IPS-11a (cell line): ENCODE results near the gene A2ML1.
"Not testable (repeated sequence)": the region's sequence is repeated elsewhere in the genome, so short reads cannot be mapped to it uniquely, and the experiment has no call there.

Experiments
- H3K4me3 ChIP-seq: one replicate; pipeline ENCODE4 v1.5.1; 2013; ENCODE audit warnings: low read depth, low read length, control low read depth

Gene A2ML1

GRCh38 chr12:8816448-8817050 lies 5.9 kb upstream of the A2ML1 start:
- H3K4me3 ChIP-seq: no peak overlapping the region

- H3K4me3 ChIP-seq: no peak overlapping the region
Observed at GRCh38 chr12:8817856-8818255, 4.6 kb upstream of the A2ML1 start.

DNA sequence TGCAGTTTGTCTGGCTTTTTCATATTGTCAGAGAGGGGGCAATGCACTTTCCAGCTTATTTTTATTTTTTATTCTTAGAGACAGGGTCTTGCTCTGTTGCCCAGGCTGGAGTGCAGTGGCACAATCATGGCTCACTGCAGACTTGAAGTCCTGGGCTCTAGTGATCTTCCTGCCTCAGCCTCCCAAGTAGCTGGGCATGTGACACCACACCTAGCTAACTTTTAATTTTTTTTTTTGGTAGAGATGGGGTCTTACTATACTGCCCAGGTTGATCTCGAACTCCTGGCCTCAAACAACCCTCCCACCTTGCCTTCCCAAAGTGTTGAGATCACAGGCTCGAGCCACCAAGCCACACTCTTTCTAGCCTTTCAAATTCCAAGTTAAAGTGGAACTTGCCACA lies 3.9 kb upstream of the A2ML1 start:
- H3K4me3 ChIP-seq: no peak overlapping the region

- H3K4me3 ChIP-seq: no peak overlapping the region
Observed at GRCh38 chr12:8819666-8819980, 2.8 kb upstream of the A2ML1 start.

GRCh38 chr12:8820676-8821407 lies 1.6 kb upstream of the A2ML1 start:
- H3K4me3 ChIP-seq: not testable (repeated sequence)

GRCh38 chr12:8821591-8821990 lies 830 bp upstream of the A2ML1 start:
- no peak overlapping the region for H3K4me3 ChIP-seq

DNA sequence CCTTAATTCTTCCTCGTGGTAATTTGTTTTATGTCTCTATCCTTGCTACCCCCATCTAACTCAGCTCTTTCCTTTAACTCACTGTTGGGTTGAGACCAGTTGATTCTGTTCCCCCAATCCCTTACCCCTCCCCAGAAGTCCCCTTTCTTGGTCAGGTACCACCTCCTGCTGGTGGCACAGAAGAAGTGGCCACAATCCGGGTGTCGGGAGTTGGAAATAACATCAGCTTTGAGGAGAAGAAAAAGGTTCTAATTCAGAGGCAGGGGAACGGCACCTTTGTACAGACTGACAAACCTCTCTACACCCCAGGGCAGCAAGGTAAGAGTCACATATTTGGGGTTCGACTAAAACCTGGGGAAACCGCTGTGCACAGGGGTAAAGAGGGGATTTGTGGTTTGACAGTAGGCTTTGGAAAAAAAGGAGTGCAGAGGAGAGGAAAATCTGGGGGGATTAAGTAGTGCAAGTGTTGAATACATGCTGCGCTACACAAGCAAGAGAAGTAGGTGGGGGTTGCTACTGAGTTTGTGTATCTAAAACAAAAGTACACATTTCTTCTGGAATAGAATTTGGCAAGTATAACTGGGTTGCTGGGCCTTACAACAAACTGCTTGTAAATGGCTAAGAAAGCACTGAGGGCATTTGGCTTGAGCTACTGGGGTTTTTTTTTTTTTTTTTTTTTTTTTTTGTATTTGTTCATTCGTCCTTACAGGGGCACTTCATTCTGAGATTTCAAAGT lies 1.3 kb downstream of the A2ML1 start:
- H3K4me3 ChIP-seq: no peak overlapping the region

GRCh38 chr12:8827551-8828256 lies 5.3 kb downstream of the A2ML1 start:
- H3K4me3 ChIP-seq: no peak overlapping the region

DNA sequence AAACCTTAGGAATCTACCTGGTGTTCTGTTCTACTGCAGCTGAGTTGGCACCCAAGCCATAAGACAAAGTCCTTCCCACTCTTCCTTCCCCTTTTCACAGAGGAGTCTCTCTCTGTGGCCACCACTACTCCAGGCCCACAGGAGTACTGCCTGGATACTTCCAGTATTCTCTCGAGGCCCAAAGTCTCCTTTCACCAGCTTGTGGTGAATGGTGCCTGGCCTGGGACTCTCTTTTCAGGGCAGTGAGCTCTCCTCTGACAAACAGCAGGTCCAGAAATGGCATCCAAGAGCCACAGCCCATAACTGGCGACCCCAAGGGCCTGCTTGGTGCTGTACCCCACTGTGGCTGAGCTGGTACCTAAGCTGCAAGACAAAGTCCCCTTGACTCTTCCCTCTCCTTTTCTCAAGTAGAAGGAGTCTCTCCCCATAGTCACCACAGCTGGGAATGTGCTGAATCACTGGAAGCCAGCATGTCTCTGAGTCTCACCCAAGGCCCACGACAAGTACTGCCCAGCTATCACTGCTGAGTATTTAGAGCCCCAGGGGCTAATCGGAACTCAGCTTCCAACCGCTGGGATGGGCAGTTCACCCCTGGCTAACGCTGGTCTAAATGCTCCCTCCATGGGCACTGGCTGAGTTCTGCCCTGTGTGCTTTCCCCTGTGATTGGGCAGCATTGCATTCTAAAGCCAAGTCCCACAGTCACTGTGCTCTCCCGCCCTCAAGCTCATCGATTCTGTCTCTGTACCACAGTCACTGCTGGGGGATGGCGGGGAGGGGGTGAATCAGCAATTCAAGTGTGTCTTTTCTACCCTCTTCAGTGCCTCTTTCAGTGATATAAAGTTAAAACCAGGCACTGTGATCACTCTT lies 6.1 kb downstream of the A2ML1 start:
- H3K4me3 ChIP-seq: no peak overlapping the region

- no peak overlapping the region for H3K4me3 ChIP-seq
Observed at GRCh38 chr12:8829125-8829518, 6.7 kb downstream of the A2ML1 start.

DNA sequence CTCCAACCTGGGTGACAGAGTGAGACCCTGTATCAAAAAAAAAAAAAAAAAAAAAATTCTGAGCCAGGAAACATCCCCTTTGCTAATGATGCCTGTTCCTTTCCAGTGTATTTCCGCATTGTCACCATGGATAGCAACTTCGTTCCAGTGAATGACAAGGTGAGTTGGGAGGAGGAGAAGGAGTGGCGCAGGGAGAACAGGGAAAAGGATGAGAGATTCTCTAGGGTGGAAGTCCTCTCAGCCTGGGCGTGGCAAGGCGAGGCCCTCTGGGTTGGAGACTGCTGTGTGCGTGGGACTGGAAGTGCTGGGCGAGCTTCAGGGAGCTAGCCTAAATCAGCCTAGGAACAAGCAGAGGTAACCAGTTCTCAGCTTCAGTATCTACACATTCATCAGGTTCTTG lies 7.2 kb downstream of the A2ML1 start:
- no peak overlapping the region for H3K4me3 ChIP-seq

- no peak overlapping the region for H3K4me3 ChIP-seq
Observed at GRCh38 chr12:8831116-8831515, 8.7 kb downstream of the A2ML1 start.

DNA sequence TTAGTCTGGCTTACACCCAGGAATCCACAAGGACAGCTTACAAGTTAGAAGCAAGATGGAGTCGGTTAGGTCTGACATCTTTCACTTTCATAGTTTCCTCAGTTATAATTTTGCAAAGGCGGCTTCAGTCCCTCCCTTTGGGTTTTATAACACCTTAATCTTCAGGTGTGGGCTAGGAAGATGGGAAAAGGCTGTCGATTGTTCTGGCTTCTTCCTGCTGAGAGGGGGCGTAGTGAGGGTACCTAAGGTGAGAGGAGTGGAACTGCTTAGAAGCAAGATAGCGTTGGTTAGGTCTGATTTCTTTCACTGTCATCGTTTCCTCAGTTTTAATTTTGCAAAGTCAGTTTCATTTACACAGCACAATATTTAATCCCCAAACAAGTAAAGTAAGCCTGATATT lies 10.1 kb downstream of the A2ML1 start:
- H3K4me3 ChIP-seq: no peak overlapping the region

GRCh38 chr12:8834230-8834629 lies 11.8 kb downstream of the A2ML1 start:
- H3K4me3 ChIP-seq: no peak overlapping the region

DNA sequence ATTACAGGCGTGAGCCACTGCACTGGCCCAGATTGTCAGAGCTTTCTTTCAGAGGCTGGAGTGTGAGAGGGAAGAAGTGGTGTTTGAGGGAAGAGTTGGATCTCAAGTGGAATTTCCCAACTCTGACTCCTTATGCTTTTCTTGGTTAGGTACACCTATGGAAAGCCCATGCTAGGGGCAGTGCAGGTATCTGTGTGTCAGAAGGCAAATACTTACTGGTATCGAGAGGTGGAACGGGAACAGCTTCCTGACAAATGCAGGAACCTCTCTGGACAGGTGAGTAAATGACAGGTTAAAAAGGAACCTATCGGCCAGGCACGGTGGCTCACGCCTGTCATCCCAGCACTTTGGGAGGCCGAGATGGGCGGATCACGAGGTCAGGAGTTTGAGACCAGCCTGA lies 14.9 kb downstream of the A2ML1 start:
- no peak overlapping the region for H3K4me3 ChIP-seq

DNA sequence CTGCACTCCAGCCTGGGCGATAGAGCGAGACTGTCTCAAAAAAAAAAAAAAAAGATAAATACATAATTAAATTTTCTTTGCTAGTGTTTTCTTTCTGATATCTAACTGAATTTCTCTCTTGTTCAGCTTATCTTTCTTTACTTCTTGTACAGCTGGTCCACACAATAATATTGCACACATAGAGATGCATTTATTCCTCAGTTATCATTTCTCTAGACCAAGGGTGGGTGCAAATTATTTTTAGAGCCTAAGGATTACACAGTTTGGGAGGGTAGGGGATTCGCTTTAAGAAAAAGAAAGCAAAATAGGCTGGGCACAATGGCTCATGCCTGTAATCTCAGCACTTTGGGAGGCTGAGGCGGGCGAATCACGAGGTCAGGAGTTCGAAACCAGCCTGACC lies 17.9 kb downstream of the A2ML1 start:
- H3K4me3 ChIP-seq: no peak overlapping the region

- no peak overlapping the region for H3K4me3 ChIP-seq
Observed at GRCh38 chr12:8840938-8841633, 18.7 kb downstream of the A2ML1 start.

- no peak overlapping the region for H3K4me3 ChIP-seq
Observed at GRCh38 chr12:8841778-8842177, 19.4 kb downstream of the A2ML1 start.

DNA sequence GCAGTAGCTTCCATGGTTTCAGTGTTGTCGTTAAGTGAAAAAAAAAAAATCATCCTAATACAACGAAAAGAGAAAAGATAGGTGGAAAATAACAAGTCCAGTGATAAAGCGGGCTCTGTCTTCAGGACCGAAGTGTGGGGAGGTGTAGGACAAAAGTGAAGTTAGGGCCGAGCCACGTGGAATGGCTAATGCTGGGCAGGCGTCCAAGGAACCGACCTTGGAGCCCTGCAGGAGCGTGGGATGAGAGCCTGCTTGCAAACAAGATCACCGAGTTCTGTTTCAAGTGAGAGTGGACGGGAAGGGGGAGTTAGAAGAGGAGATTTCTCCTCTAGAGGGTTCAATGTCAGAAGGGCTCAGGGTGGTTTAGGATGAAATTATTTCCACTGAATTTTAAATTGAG lies 22.2 kb downstream of the A2ML1 start:
- no peak overlapping the region for H3K4me3 ChIP-seq

- no peak overlapping the region for H3K4me3 ChIP-seq
Observed at GRCh38 chr12:8846305-8846704, 23.9 kb downstream of the A2ML1 start.
